ENCODE results near the gene COX4I2. TPM values are rescaled to one million over a fixed set of nuclear protein-coding genes. Genes with fewer than 3 reads are reported as not detected.

The COX4I2 gene
- total and polyA plus RNA-seq, 2 of the 4 experiments (the other 2 are of a cell fraction), result not detected

DNA sequence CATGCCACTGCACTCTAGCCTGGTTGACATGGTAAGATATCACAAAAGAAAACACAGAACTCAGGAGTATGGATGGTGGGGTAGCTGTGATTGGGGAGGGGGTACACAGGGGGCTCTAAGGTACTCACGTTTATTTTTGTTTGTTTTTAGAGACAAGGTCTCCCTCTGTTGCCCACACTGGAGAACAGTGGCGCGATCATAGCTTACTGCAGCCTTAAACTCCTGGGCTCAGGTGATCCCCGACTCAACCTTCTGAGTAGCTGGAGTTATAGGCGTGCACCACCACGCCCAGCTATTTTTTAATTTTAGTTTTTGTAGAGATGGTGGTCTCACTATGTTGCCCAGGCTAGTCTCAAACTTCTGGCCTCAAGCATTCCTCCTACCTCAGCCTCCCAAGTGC lies 55.7 kb downstream of the COX4I2 start:
- H3K14ac ChIP-seq (replicated peaks; ENCODE audit: low read depth, low read length), result no peak overlapping the region
- intact Hi-C loops (cut with micrococcal nuclease), result no loop called here
- H3K36me3 ChIP-seq (ENCODE audit: control insufficient read depth, insufficient read depth, low read length), result peaks cover 5% of the 10 kb centered on the region
- no peaks in the 10 kb centered on the region; the same call in 1 of the 2 replicates for H4K20me1 ChIP-seq (ENCODE audit: insufficient read depth, low read length)
- no peak overlapping the region for H2BK120ac ChIP-seq (ENCODE audit: low read depth, low read length)
- no CpG with 5 or more reads among the region's 6 CpGs for WGBS, 2 experiments (ENCODE audit: extremely low coverage in 2 of 2, insufficient read length in 1 of 2)
- no peak overlapping the region for H3K4me2 ChIP-seq (ENCODE audit: low read depth, low read length)
- no peaks in the 10 kb centered on the region for H3K9me3 ChIP-seq (ENCODE audit: control insufficient read depth, insufficient read depth, low read length)
- no TSS peak for BruUV-seq (replicated peaks)
- H3K4me3 ChIP-seq (ENCODE audit: insufficient read depth, low read depth, low read length), result no peak overlapping the region
- no peak overlapping the region for H2AK9ac ChIP-seq (replicated peaks; ENCODE audit: low read depth, low read length, poor library complexity)
- ATAC-seq (ENCODE audit: low read depth) (no peak), DNase-seq (no peak)
- H2BK20ac ChIP-seq (ENCODE audit: low read depth, low read length), result no peak overlapping the region
- H4K91ac ChIP-seq (ENCODE audit: insufficient read depth, low read depth, low read length), result no peak overlapping the region
- no peak overlapping the region for H4K8ac ChIP-seq (ENCODE audit: low read depth in 2 of 2, low read length in 2 of 2)
- in situ Hi-C loops (cut with MboI; ENCODE audit: low sequenced_read_pairs), result no loop called here
- H2BK5ac ChIP-seq (ENCODE audit: low read depth, low read length, poor library complexity, severe bottlenecking), result no peak overlapping the region
- peaks cover 47 to 78% of the 10 kb centered on the region in 2 experiments for H3K79me1 ChIP-seq (ENCODE audit: low read depth in 1 of 2, low read length in 2 of 2)
- H4K5ac ChIP-seq (ENCODE audit: low read depth, low read length), result no peak overlapping the region
- H3K4me1 ChIP-seq (ENCODE audit: control insufficient read depth, insufficient read depth, low read length), result peaks cover 18% of the 10 kb centered on the region
- peaks cover 27% of the 10 kb centered on the region for H3K9me1 ChIP-seq (ENCODE audit: insufficient read depth, low read length)
- no peak overlapping the region for H3K56ac ChIP-seq (ENCODE audit: extremely low read depth, insufficient read depth, low read length)
- H2BK15ac ChIP-seq (ENCODE audit: low read depth, low read length), result no peak overlapping the region
- H3K23ac ChIP-seq (ENCODE audit: low read depth, low read length), result no peak overlapping the region
- no peak overlapping the region for H3K18ac ChIP-seq (ENCODE audit: low read depth, low read length)
- TF ChIP-seq MXI1 (IDR thresholded peaks at IDR 0.05; ENCODE audit: borderline replicate concordance, low read depth, low read length) (no peak), CHD1 (IDR thresholded peaks at IDR 0.05; ENCODE audit: low read depth, low read length) (no peak), SMC3 (IDR thresholded peaks at IDR 0.05; ENCODE audit: low read depth, low read length) (no peak), MAFK (IDR thresholded peaks at IDR 0.05; ENCODE audit: low read depth, low read length) (no peak), POLR2A (IDR thresholded peaks at IDR 0.05; ENCODE audit: low read depth, low read length) (no peak), RFX5 (IDR thresholded peaks at IDR 0.05; ENCODE audit: low read depth, low read length) (no peak), FOS (IDR thresholded peaks at IDR 0.05; ENCODE audit: low read depth, low read length) (no peak)
- TF ChIP-seq, protein P1, sequence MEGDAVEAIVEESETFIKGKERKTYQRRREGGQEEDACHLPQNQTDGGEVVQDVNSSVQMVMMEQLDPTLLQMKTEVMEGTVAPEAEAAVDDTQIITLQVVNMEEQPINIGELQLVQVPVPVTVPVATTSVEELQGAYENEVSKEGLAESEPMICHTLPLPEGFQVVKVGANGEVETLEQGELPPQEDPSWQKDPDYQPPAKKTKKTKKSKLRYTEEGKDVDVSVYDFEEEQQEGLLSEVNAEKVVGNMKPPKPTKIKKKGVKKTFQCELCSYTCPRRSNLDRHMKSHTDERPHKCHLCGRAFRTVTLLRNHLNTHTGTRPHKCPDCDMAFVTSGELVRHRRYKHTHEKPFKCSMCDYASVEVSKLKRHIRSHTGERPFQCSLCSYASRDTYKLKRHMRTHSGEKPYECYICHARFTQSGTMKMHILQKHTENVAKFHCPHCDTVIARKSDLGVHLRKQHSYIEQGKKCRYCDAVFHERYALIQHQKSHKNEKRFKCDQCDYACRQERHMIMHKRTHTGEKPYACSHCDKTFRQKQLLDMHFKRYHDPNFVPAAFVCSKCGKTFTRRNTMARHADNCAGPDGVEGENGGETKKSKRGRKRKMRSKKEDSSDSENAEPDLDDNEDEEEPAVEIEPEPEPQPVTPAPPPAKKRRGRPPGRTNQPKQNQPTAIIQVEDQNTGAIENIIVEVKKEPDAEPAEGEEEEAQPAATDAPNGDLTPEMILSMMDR (conservative IDR thresholded peaks at IDR 0.05; ENCODE audit: low read depth, low read length), result no peak
- TF ChIP-seq, protein P2, sequence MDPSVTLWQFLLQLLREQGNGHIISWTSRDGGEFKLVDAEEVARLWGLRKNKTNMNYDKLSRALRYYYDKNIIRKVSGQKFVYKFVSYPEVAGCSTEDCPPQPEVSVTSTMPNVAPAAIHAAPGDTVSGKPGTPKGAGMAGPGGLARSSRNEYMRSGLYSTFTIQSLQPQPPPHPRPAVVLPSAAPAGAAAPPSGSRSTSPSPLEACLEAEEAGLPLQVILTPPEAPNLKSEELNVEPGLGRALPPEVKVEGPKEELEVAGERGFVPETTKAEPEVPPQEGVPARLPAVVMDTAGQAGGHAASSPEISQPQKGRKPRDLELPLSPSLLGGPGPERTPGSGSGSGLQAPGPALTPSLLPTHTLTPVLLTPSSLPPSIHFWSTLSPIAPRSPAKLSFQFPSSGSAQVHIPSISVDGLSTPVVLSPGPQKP (IDR thresholded peaks at IDR 0.05; ENCODE audit: borderline replicate concordance, low read depth, low read length), result no peak
- H3K27ac ChIP-seq (ENCODE audit: insufficient read depth, low read length), result no peak overlapping the region
- POLR2A ChIA-PET (ENCODE audit: unreplicated experiment), result no interaction called here
- no peak overlapping the region for H2AFZ ChIP-seq (replicated peaks; ENCODE audit: low read length, poor library complexity)
- no peak overlapping the region for H3K9ac ChIP-seq (ENCODE audit: low read depth, low read length)
- peak overlapping the region; percentile 87; the same call in 1 of the 2 replicates for H2AK5ac ChIP-seq (ENCODE audit: low read depth, low read length)
- CTCF ChIA-PET, result interaction anchor here (1.0 kb wide), 1 partner anchor 31 kb away, joined by 4 read pairs; no protein-coding TSS in a partner anchor
- H3K27me3 ChIP-seq (ENCODE audit: control insufficient read depth, insufficient read depth, low read length), result no peaks in the 10 kb centered on the region
- peak overlapping the region; percentile 53; the same call in 1 of the 2 replicates for H3K4ac ChIP-seq (ENCODE audit: low read depth, low read length)
- dilution Hi-C loops (cut with HindIII; ENCODE audit: low sequenced_read_pairs, unreplicated experiment), result no loop called here
